CD8-positive, alpha-beta memory T cell (primary cell): ENCODE data around the gene SBK2. TPM values are rescaled to one million over a fixed set of nuclear protein-coding genes. Genes with fewer than 3 reads are reported as not detected.

ENCODE experiments used
- CTCF ChIA-PET: fragments of 350-600 bp; sonication (Branson Sonifier 250); formaldehyde crosslinking; loops from one replicate; lab custom pipeline; 2021; ENCODE audit warnings: antibody characterized with exemption; lab: Charles Lee
- POLR2A ChIA-PET: fragments of 350-600 bp; sonication (Branson Sonifier 250); formaldehyde crosslinking; loops from one replicate; lab custom pipeline; 2021; ENCODE audit warnings: antibody characterized with exemption; lab: Charles Lee
- DNase-seq, 5 donors: peaks; one replicate each; pipeline versions ENCODE4 v3.0.0 to v3.0.0-alpha.2; 2020 to 2022; ENCODE audit warnings: mixed read lengths in 1 of 5
- H3K27ac ChIP-seq: one replicate; pipeline ENCODE4 v1.7.0; 2013; ENCODE audit warnings: low read depth, mild to moderate bottlenecking, low read length, moderate library complexity
- H3K27me3 ChIP-seq: 2 replicates; pipeline ENCODE4 v1.7.0; 2013; ENCODE audit warnings: low read length, mild to moderate bottlenecking; ENCODE audit not compliant: insufficient read depth, poor library complexity, severe bottlenecking
- H3K36me3 ChIP-seq: 2 replicates; pipeline ENCODE4 v1.7.0; 2013; ENCODE audit warnings: mild to moderate bottlenecking, low read length, moderate library complexity; ENCODE audit not compliant: insufficient read depth
- H3K4me1 ChIP-seq: 2 replicates; pipeline ENCODE4 v1.7.0; 2013; ENCODE audit warnings: mild to moderate bottlenecking, low read length, moderate library complexity; ENCODE audit not compliant: insufficient read depth
- H3K4me3 ChIP-seq: 2 replicates; pipeline ENCODE4 v1.7.0; 2013; ENCODE audit warnings: mild to moderate bottlenecking, low read length
- H3K9me3 ChIP-seq: 2 replicates; pipeline ENCODE4 v1.7.0; 2013; ENCODE audit warnings: mild to moderate bottlenecking, low read length
- H3K27ac Mint-ChIP-seq, 8 donors: one replicate each; pipeline ENCODE4 v1.8.0; 2020 to 2021; ENCODE audit warnings: mixed read lengths in 8 of 8, mild to moderate bottlenecking in 6 of 8, inconsistent platforms in 3 of 8, moderate library complexity in 3 of 8
- H3K27me3 Mint-ChIP-seq, 2 donors: one replicate each; pipeline ENCODE4 v1.8.0; 2020 to 2021; ENCODE audit warnings: mixed read lengths in 2 of 2, mild to moderate bottlenecking in 1 of 2, moderate library complexity in 1 of 2
- H3K36me3 Mint-ChIP-seq, 3 donors: one replicate each; pipeline ENCODE4 v1.8.0; 2020 to 2021; ENCODE audit warnings: mixed read lengths in 3 of 3, inconsistent platforms in 1 of 3, mild to moderate bottlenecking in 1 of 3
- H3K4me1 Mint-ChIP-seq, 3 donors: one replicate each; pipeline ENCODE4 v1.8.0; 2020 to 2021; ENCODE audit warnings: mixed read lengths in 3 of 3, inconsistent platforms in 1 of 3, mild to moderate bottlenecking in 1 of 3
- H3K4me3 Mint-ChIP-seq, 7 donors: one replicate each; pipeline ENCODE4 v1.8.0; 2020 to 2021; ENCODE audit warnings: mixed read lengths in 7 of 7, mild to moderate bottlenecking in 6 of 7, moderate library complexity in 4 of 7, inconsistent platforms in 2 of 7
- H3K9me3 Mint-ChIP-seq, 5 donors: one replicate each; pipeline ENCODE4 v1.8.0; 2020 to 2022; ENCODE audit warnings: mixed read lengths in 5 of 5, mild to moderate bottlenecking in 3 of 5, moderate library complexity in 2 of 5, inconsistent platforms in 1 of 5
- polyA plus RNA-seq: library from polyadenylated mRNA; unstranded; fragments of 300-500 nt; fragmentation: Illumina TruSeq; gene quantifications from one replicate; pipeline ENCODE4 v1.2.3, GENCODE V29; 2021
- total RNA-seq, 2 experiments: library from RNA; stranded (reverse); gene quantifications; one replicate each; pipeline ENCODE4 v1.2.3, GENCODE V29; 2021

Gene SBK2
- total and polyA plus RNA-seq, 3 experiments from 2014 or later: not detected

DNA sequence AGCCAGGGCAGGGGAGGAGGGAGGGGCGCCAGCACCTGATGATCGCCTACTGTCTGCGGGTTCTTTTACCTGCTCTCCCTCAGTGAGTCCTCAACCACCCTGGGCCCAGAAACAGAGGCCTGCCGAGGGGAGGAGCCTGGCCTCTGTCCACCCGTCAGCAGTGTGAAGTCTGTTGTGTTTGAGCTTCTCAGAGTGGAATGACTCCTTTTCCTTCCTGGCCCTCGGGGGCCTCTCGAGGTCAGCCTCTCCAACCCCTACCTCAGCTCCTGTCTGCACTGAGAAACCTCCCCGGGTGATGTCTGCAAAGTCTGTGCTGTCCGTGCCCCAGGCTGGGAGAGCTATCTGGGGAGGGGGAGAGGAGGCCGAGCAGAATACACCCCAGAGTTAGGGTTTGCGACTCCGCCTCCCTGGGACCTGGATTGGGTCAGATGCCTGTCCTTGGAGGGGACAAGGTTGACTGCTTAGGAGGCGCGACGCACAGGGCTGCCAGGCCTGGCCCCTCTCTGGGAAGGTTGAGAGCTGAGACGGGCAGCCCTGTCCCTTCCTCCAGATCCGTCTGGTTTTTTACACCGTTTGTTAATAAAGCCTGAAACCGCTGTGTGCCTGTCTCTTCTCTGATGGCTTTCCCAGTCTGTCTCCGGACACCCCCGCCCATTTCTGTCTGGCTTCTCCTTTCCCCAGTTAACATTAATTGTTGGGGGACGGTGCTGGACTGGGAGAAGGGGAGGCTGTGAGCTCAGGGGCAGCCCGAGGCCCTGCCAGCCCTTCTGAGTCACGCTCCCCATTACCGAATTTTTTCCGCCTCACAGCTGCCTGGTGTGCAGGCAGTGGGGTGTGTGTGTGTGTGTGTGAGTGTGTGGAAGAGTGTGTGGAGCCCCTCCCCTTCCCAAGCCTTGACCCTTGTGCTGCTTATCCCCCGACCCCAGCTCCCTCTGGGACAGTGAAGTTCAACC is 49.7 kb downstream of the SBK2 start:
- H3K4me1 ChIP-seq: peaks cover 10% of the 10 kb centered on the region
- Mint-ChIP-seq H3K9me3 (no peaks in the 10 kb centered on the region), H3K4me3 (peak overlapping the region in 5 of 7 donors; percentile 19 to 83 (median 48)), H3K4me1 (peaks cover 5 to 26% (median 9%) of the 10 kb centered on the region in 3 donors), H3K36me3 (peaks cover 0 to 5% (median 0%) of the 10 kb centered on the region in 3 donors), H3K27me3 (peaks cover 2 to 8% of the 10 kb centered on the region in 2 donors), H3K27ac (peak overlapping the region; percentile 3 to 86 (median 58))
- ChIA-PET POLR2A (interaction anchor here (0.7 kb wide), 1 partner anchor 11 kb away, joined by 3 read pairs; no protein-coding TSS in a partner anchor), CTCF (interaction anchor here (1.0 to 6.4 kb wide), 2 partner anchors 17 to 19 kb away, joined by 8 to 34 read pairs; no protein-coding TSS in a partner anchor)
- DNase-seq: no peak
- no peak overlapping the region for H3K4me3 ChIP-seq
- H3K27me3 ChIP-seq: no peaks in the 10 kb centered on the region
- H3K27ac ChIP-seq: peak overlapping the region; percentile 57
- no peaks in the 10 kb centered on the region for H3K9me3 ChIP-seq
- no peaks in the 10 kb centered on the region for H3K36me3 ChIP-seq

DNA sequence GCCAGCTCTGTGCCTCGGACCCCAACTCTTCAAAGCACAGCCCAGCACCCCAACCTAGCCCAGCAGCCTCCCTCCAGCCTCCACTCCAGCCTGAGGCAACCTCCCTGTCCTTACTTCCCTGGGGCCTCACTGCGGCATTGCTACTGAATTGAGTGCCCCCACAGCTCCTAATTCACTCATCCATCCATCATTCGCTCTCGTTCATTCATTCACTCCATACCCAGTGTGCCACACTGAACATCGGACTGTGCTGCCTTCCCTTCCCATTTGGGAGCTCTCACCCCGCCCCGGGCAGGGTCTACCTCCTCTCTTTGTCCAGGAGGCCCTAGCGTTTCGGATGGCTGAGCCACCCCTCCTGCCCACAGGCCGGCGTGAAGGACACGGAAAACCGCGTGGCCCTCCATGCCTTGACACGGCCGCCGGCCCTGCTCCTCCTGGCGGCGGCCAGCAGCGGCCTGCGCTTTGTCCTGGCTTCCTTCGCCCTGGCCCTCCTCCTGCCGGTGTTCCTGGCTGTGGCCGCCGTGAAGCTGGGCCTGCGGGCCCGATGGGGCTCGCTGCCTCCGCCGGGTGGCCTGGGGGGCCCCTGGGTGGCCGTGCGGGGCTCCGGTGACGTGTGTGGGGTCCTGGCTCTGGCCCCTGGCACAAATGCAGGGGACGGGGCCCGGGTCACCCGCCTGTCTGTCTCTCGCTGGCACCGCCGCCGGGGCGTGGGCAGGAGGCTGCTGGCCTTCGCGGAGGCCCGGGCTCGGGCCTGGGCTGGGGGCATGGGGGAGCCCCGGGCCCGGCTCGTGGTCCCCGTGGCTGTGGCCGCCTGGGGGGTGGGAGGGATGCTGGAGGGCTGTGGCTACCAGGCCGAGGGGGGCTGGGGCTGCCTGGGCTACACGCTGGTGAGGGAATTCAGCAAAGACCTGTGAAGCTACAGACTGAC is 50.6 kb downstream of the SBK2 start:
- H3K9me3 ChIP-seq: no peaks in the 10 kb centered on the region
- POLR2A ChIA-PET: interaction anchor here (0.7 to 1.9 kb wide), 2 partner anchors 10 kb away, joined by 3 to 14 read pairs; partner anchors contain the start of gene ZNF628
- Mint-ChIP-seq H3K36me3 (peaks cover 0 to 8% (median 0%) of the 10 kb centered on the region in 3 donors), H3K4me3 (peak overlapping the region; percentile 72 to 87 (median 75)), H3K9me3 (no peaks in the 10 kb centered on the region), H3K27me3 (no peaks in the 10 kb centered on the region), H3K27ac (peak overlapping the region in 6 of 8 donors; percentile 77 to 96 (median 90)), H3K4me1 (peaks cover 5 to 26% (median 9%) of the 10 kb centered on the region in 3 donors)
- no peak for DNase-seq
- CTCF ChIA-PET: interaction anchor here (2.4 to 6.4 kb wide), 2 partner anchors 11 to 18 kb away, joined by 10 to 34 read pairs; partner anchors contain the start of gene ZNF628
- H3K36me3 ChIP-seq: no peaks in the 10 kb centered on the region
- H3K27me3 ChIP-seq: no peaks in the 10 kb centered on the region
- H3K4me1 ChIP-seq: peaks cover 10% of the 10 kb centered on the region
- no peak overlapping the region for H3K4me3 ChIP-seq
- H3K27ac ChIP-seq: peak overlapping the region; percentile 57

DNA sequence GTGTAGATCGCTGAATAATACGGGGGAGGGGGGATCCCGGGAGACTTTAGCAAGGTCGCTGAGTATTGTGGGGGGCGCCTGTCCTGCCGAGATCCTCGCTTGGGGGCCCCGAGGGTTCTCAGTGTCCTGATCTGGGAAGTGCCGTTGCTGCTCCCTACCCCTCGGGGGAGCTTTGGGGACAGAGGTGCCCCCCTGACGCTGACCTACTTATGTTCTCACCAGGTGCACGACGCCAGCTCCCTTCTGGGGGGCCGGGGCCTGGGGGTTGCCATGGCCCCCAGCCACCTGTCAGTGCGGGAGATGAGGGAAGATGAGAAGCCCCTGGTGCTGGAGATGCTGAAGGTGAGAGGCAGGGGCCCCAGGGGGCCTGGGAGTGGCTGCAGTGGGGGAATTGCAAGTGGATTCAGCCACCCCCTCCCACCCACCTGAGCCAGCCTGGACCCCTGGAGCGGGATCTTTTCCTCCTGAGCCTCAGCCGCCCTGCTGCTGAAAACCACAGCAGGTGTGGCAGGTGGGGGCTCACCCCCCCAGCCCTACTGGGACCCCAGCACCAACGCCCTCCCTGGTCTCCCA is 51.4 kb downstream of the SBK2 start:
- DNase-seq: peak in 1 of 5 donors; percentile 39
- H3K27me3 Mint-ChIP-seq: no peaks in the 10 kb centered on the region
- H3K27me3 ChIP-seq: no peaks in the 10 kb centered on the region
- H3K4me1 ChIP-seq: peaks cover 10% of the 10 kb centered on the region
- POLR2A ChIA-PET: interaction anchor here (0.6 to 1.9 kb wide), 5 partner anchors 9 to 226 kb away, joined by 3 to 14 read pairs (median 6); partner anchors contain the start of genes ISOC2, PPP6R1, UBE2S and ZNF628
- H3K4me3 Mint-ChIP-seq: peak overlapping the region; percentile 73 to 88 (median 77)
- CTCF ChIA-PET: interaction anchor here (0.8 to 6.4 kb wide), 3 partner anchors 10 to 147 kb away, joined by 4 to 34 read pairs (median 10); partner anchors contain the start of gene ZNF628
- peak overlapping the region; percentile 64 for H3K4me3 ChIP-seq
- peaks cover 5 to 27% (median 11%) of the 10 kb centered on the region in 3 donors for H3K4me1 Mint-ChIP-seq
- H3K36me3 ChIP-seq: no peaks in the 10 kb centered on the region
- no peaks in the 10 kb centered on the region for H3K9me3 ChIP-seq
- peak overlapping the region; percentile 77 to 98 (median 90) for H3K27ac Mint-ChIP-seq
- peak overlapping the region; percentile 61 for H3K27ac ChIP-seq
- H3K36me3 Mint-ChIP-seq: peaks cover 0 to 10% (median 0%) of the 10 kb centered on the region in 3 donors
- no peaks in the 10 kb centered on the region for H3K9me3 Mint-ChIP-seq

DNA sequence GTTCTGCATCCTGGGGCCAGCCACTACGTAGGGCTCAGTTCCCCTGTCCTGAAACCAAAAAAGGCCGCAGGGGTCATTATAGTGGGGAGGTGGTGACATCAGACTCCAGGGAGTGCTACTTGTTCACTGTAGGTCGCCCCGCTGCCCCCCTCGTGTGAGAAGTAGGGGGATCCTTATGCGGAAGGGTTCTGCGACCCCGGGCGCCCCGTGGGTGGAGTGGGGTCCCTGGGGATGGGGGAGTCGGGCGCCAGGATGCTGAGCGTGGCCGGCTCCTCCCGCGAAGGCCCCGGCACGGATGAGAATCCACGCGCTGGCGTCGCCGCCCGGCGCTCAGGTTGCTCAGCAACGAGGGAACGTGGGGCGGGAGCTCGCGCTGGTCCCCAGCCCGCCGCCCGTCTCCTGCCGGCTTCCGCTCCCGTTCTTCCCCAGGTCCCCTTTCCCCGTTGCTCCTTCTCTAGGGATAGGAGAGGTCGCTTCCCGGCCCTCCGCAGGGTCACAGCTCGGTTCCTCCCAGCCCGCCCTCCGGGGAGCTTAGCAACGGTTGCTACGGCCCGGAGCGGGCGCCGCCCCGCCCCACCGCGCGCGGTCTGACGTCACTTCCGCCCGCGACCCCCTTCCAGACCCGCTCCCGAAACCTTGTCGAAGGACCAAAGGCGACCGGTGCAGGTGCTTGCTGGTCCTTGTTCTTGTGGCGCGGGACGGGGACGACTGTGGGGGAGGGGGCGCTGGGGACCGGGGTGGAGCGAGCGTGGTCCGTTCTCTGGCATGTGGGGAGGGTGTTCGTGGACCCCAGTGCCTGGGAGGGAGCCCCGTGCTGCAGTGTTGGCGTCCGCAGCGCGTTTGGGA is 52.1 kb downstream of the SBK2 start, which contains the start of gene NAT14:
NAT14 (plus strand) TSS at position 596 of the 846 bp plus-strand sequence. CDS start 521 bp downstream, outside the sequence.
- no peaks in the 10 kb centered on the region for H3K27me3 Mint-ChIP-seq
- DNase-seq: peak; percentile 49 to 82 (median 70)
- peak within 1 kb of the TSS; percentile 73 to 88 (median 77) for H3K4me3 Mint-ChIP-seq
- peaks cover 0 to 13% (median 0%) of the 10 kb centered on the region in 3 donors for H3K36me3 Mint-ChIP-seq
- H3K27ac Mint-ChIP-seq: peak within 1 kb of the TSS; percentile 77 to 98 (median 90)
- Histone ChIP-seq H3K27ac (peak within 1 kb of the TSS; percentile 61), H3K27me3 (no peaks in the 10 kb centered on the region), H3K36me3 (no peaks in the 10 kb centered on the region), H3K9me3 (no peaks in the 10 kb centered on the region), H3K4me1 (peaks cover 10% of the 10 kb centered on the region), H3K4me3 (peak within 1 kb of the TSS; percentile 64)
- POLR2A ChIA-PET: interaction anchor here (0.6 to 1.9 kb wide), 5 partner anchors 8 to 226 kb away, joined by 3 to 14 read pairs (median 6); partner anchors contain the start of genes ISOC2, PPP6R1, UBE2S and ZNF628
- CTCF ChIA-PET: interaction anchor here (0.8 to 6.4 kb wide), 4 partner anchors 9 to 343 kb away, joined by 3 to 34 read pairs (median 7); partner anchors contain the start of gene ZNF628
- H3K4me1 Mint-ChIP-seq: peaks cover 6 to 31% (median 11%) of the 10 kb centered on the region in 3 donors
- no peaks in the 10 kb centered on the region for H3K9me3 Mint-ChIP-seq

DNA sequence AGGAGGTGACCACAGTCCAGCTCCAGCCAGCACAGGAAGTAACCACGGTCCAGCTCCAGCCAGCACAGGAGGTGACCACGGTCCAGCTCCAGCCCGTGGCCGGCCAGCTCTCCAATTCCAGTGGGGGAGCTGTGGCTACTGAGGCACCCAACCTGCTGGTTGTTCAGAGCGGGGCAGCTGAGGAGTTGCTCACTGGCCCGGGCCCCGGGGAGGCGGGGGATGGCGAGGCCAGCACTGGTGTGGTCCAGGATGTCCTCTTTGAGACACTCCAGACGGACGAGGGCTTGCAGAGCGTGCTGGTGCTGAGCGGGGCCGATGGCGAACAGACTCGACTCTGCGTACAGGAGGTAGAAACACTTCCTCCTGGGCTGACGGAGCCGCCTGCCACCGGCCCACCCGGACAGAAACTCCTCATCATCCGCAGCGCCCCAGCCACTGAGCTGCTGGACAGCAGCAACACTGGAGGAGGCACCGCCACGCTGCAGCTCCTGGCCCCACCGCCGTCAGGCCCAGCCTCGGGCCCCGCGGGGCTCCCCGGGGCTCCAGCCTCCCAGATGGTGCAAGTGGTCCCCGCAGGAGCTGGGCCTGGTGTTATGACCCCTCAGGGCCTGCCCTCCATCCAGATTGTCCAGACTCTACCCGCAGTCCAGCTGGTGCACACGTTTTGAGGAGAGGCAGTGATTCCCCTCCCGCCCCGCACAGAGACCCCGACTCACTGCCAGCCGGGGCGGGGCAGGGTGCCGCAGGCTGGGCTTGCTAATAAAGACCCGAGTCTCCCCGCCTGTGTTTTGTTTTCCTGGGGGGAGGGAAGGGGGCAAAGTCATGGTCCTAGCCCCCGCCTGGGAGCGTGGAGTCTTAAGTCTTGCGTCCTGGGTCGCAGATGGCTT is 53.0 kb downstream of the SBK2 start:
- no peaks in the 10 kb centered on the region for H3K27me3 Mint-ChIP-seq
- peaks cover 0 to 16% (median 0%) of the 10 kb centered on the region in 3 donors for H3K36me3 Mint-ChIP-seq
- Histone ChIP-seq H3K27ac (no peak overlapping the region), H3K4me1 (peaks cover 10% of the 10 kb centered on the region), H3K36me3 (no peaks in the 10 kb centered on the region), H3K9me3 (no peaks in the 10 kb centered on the region), H3K4me3 (peak overlapping the region; percentile 64), H3K27me3 (no peaks in the 10 kb centered on the region)
- CTCF ChIA-PET: interaction anchor here (0.8 to 6.4 kb wide), 4 partner anchors 8 to 343 kb away, joined by 3 to 34 read pairs (median 7); partner anchors contain the start of gene ZNF628
- peak overlapping the region; percentile 3 to 88 (median 58) for H3K4me3 Mint-ChIP-seq
- H3K27ac Mint-ChIP-seq: peak overlapping the region in 3 of 8 donors; percentile 14 to 63 (median 37)
- no peaks in the 10 kb centered on the region for H3K9me3 Mint-ChIP-seq
- POLR2A ChIA-PET: interaction anchor here (0.5 to 1.9 kb wide), 3 partner anchors 8 to 150 kb away, joined by 3 to 14 read pairs (median 6); partner anchors contain the start of genes UBE2S and ZNF628
- DNase-seq: no peak
- peaks cover 12 to 40% (median 12%) of the 10 kb centered on the region in 3 donors for H3K4me1 Mint-ChIP-seq
